Activated CD4-positive, alpha-beta memory T cell treated with anti-CD3 and anti-CD28 coated beads, Interleukin-2, amount 10 ng/mL, durations not matched to agents 7 days and 5 days (primary cell): ENCODE measurements around the gene PDE3B. TPM values are rescaled to one million over a fixed set of nuclear protein-coding genes. Genes with fewer than 3 reads are reported as not detected.
A peak's percentile ranks its signal among the peaks of the same experiment; 100 is the strongest.

Experiments
- CTCF ChIA-PET: fragments of 350-600 bp; sonication (Branson Sonifier 250); formaldehyde crosslinking; loops from one replicate; lab custom pipeline; 2021; ENCODE audit warnings: antibody characterized with exemption, inconsistent platforms; lab: Charles Lee
- POLR2A ChIA-PET: fragments of 350-600 bp; sonication (Branson Sonifier 250); formaldehyde crosslinking; loops from one replicate; lab custom pipeline; 2021; ENCODE audit warnings: antibody characterized with exemption; lab: Charles Lee
- DNase-seq: peaks from one replicate; pipeline ENCODE4 v3.0.0-alpha.2; 2020
- H3K27ac Mint-ChIP-seq: one replicate; pipeline ENCODE4 v1.8.0; 2021; ENCODE audit warnings: mild to moderate bottlenecking, mixed read lengths
- H3K27me3 Mint-ChIP-seq: one replicate; pipeline ENCODE4 v1.8.0; 2021; ENCODE audit warnings: mixed read lengths
- H3K36me3 Mint-ChIP-seq: one replicate; pipeline ENCODE4 v1.8.0; 2021; ENCODE audit warnings: low read depth, mixed read lengths
- H3K4me1 Mint-ChIP-seq: one replicate; pipeline ENCODE4 v1.8.0; 2021; ENCODE audit warnings: mixed read lengths
- H3K4me3 Mint-ChIP-seq: one replicate; pipeline ENCODE4 v1.8.0; 2021; ENCODE audit warnings: mild to moderate bottlenecking, mixed read lengths
- H3K9me3 Mint-ChIP-seq: one replicate; pipeline ENCODE4 v1.8.0; 2021; ENCODE audit warnings: mixed read lengths
- total RNA-seq, 2 experiments: library from RNA; stranded (reverse); gene quantifications; one replicate each; pipeline ENCODE4 v1.2.3, GENCODE V29; 2021

The PDE3B gene
- total RNA-seq, 2 experiments from 2014 or later, result 73.9 to 74.9 TPM

GRCh38 chr11:14906993-14907392 is 263.4 kb downstream of the PDE3B start:
- POLR2A ChIA-PET, result interaction anchor here (1.0 to 3.6 kb wide), 9 partner anchors 12 to 407 kb away, joined by 3 to 26 read pairs (median 8); partner anchors contain the start of genes CALCB, CYP2R1, PDE3B and PSMA1
- H3K4me1 Mint-ChIP-seq, result peaks cover 49% of the 10 kb centered on the region
- peaks cover 4% of the 10 kb centered on the region for H3K36me3 Mint-ChIP-seq
- CTCF ChIA-PET, result interaction anchor here (0.8 to 7.8 kb wide), 57 partner anchors 8 to 606 kb away, joined by 3 to 201 read pairs (median 7); partner anchors contain the start of genes CALCB, COPB1, CYP2R1 and PDE3B
- H3K27ac Mint-ChIP-seq, result no peak overlapping the region
- H3K4me3 Mint-ChIP-seq, result no peak overlapping the region
- H3K9me3 Mint-ChIP-seq, result no peaks in the 10 kb centered on the region
- no peaks in the 10 kb centered on the region for H3K27me3 Mint-ChIP-seq
- no peak for DNase-seq

- peak overlapping the region; percentile 56 for H3K27ac Mint-ChIP-seq
- no peak overlapping the region for H3K4me3 Mint-ChIP-seq
- H3K27me3 Mint-ChIP-seq, result no peaks in the 10 kb centered on the region
- peaks cover 4% of the 10 kb centered on the region for H3K36me3 Mint-ChIP-seq
- peak; percentile 89 for DNase-seq
- ChIA-PET CTCF (interaction anchor here (0.6 to 7.8 kb wide), 104 partner anchors 9 to 1135 kb away, joined by 3 to 201 read pairs (median 5); partner anchors contain the start of genes CALCB, COPB1, CYP2R1 and PDE3B), POLR2A (interaction anchor here (1.0 to 3.6 kb wide), 11 partner anchors 16 to 407 kb away, joined by 3 to 26 read pairs (median 6); partner anchors contain the start of genes CALCB, CYP2R1, PDE3B and PSMA1)
- peaks cover 49% of the 10 kb centered on the region for H3K4me1 Mint-ChIP-seq
- H3K9me3 Mint-ChIP-seq, result no peaks in the 10 kb centered on the region
Measured at GRCh38 chr11:14907411-14908213, 264.0 kb downstream of the PDE3B start.

GRCh38 chr11:14908214-14908880 is 264.7 kb downstream of the PDE3B start:
- Mint-ChIP-seq H3K27ac (peak overlapping the region; percentile 13), H3K4me1 (peaks cover 49% of the 10 kb centered on the region), H3K4me3 (no peak overlapping the region), H3K9me3 (no peaks in the 10 kb centered on the region), H3K27me3 (no peaks in the 10 kb centered on the region), H3K36me3 (peaks cover 4% of the 10 kb centered on the region)
- POLR2A ChIA-PET, result interaction anchor here (1.0 to 3.6 kb wide), 11 partner anchors 17 to 1633 kb away, joined by 3 to 26 read pairs (median 6); partner anchors contain the start of genes CALCB, CYP2R1, PDE3B and PSMA1
- CTCF ChIA-PET, result interaction anchor here (0.6 to 7.8 kb wide), 97 partner anchors 8 to 1136 kb away, joined by 3 to 201 read pairs (median 5); partner anchors contain the start of genes CALCB, COPB1, CYP2R1 and PDE3B
- peak; percentile 33 for DNase-seq

- Mint-ChIP-seq H3K27ac (no peak overlapping the region), H3K36me3 (peaks cover 21% of the 10 kb centered on the region), H3K4me3 (no peak overlapping the region), H3K4me1 (no peaks in the 10 kb centered on the region), H3K9me3 (no peaks in the 10 kb centered on the region), H3K27me3 (peaks cover 2% of the 10 kb centered on the region)
- ChIA-PET CTCF (interaction anchor here (0.6 to 1.4 kb wide), 2 partner anchors 8 to 423 kb away, joined by 3 to 4 read pairs; no protein-coding TSS in a partner anchor), POLR2A (no interaction called here)
- DNase-seq, result no peak
Measured at GRCh38 chr11:14914536-14914935, 270.9 kb downstream of the PDE3B start.

- H3K36me3 Mint-ChIP-seq, result peaks cover 21% of the 10 kb centered on the region
- DNase-seq, result no peak
- no peaks in the 10 kb centered on the region for H3K9me3 Mint-ChIP-seq
- no peak overlapping the region for H3K4me3 Mint-ChIP-seq
- POLR2A ChIA-PET, result no interaction called here
- no peak overlapping the region for H3K27ac Mint-ChIP-seq
- CTCF ChIA-PET, result interaction anchor here (0.8 kb wide), 1 partner anchor 9 kb away, joined by 3 read pairs; no protein-coding TSS in a partner anchor
- no peaks in the 10 kb centered on the region for H3K4me1 Mint-ChIP-seq
- peaks cover 7% of the 10 kb centered on the region for H3K27me3 Mint-ChIP-seq
Measured at GRCh38 chr11:14916403-14916802, 272.8 kb downstream of the PDE3B start.

Other genes starting within 250 kb of the PDE3B start
- 10 to 100 TPM; 98.0 to 100.0 TPM for gene COPB1, start 144.0 kb upstream of the PDE3B start, total RNA-seq
- gene PSMA1, start 123.4 kb upstream of the PDE3B start, total RNA-seq, result 100 to 1,000 TPM; 232 to 238 TPM
- gene CYP2R1, start 248.4 kb downstream of the PDE3B start, total RNA-seq, result 10 to 100 TPM; 22.2 TPM